ENCODE results near the gene SSC5D. TPM values are rescaled to one million over a fixed set of nuclear protein-coding genes. Genes with fewer than 3 reads are reported as not detected.

SSC5D gene
- polyA plus RNA-seq, 1 of the 3 experiments (the other 2 are of a cell fraction) = 4.9 TPM

DNA sequence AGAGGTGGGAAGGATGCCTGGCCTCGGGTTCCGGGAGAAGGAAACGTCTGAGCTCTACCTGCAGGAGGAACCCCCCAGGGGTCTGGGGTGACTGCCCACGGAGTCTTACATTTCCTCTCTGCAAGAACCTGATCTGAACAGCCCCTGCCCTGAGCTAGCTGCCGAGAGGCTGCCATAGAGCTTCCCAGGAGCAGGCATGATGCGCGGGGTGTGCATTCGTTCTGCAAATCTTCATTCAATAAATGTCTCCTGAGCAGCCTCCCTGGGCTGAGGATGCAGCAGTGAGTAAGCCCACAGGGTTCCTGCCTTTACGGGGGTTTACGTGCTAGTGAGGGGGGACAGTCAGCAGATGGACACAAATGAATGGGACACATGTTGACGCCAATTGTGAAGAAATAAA lies 43.6 kb upstream of the SSC5D start:
- Histone ChIP-seq H3K9me3 (no peaks in the 10 kb centered on the region), H3K9me2 (no peaks in the 10 kb centered on the region), H3K4me1 (ENCODE audit: control insufficient read depth in 1 of 2, insufficient read depth in 2 of 2, low read depth in 1 of 2, low read length in 1 of 2) (peaks cover 0 to 9% of the 10 kb centered on the region in 2 experiments; a peak in 1 of 4 replicates), H3K27ac (ENCODE audit: low read depth in 2 of 2, low read length in 1 of 2) (no peak overlapping the region), H3K27me3 (ENCODE audit: insufficient read depth) (peaks cover 55% of the 10 kb centered on the region), H2AFZ (ENCODE audit: low read depth) (no peak overlapping the region), H4K20me1 (ENCODE audit: insufficient read depth) (peaks cover 5% of the 10 kb centered on the region; the same call in 1 of the 2 replicates), H3F3A (replicated peaks; ENCODE audit: insufficient read depth) (peaks cover 8% of the 10 kb centered on the region), H3K9ac (no peak overlapping the region), H3K4me3 (ENCODE audit: low read depth in 2 of 2, low read length in 1 of 2) (no peak overlapping the region), H3K79me2 (ENCODE audit: insufficient read depth) (no peaks in the 10 kb centered on the region), H3K4me2 (no peak overlapping the region), H3K36me3 (replicated peaks in 1 of 2; ENCODE audit: control insufficient read depth in 1 of 2, insufficient read depth in 2 of 2, low read length in 1 of 2) (no peaks in the 10 kb centered on the region)
- ChIA-PET CTCF (interaction anchor here (0.7 kb wide), 1 partner anchor 15 kb away, joined by 3 read pairs; no protein-coding TSS in a partner anchor), POLR2A (interaction anchor here (0.9 to 1.5 kb wide), 2 partner anchors 31 to 39 kb away, joined by 3 read pairs; partner anchors contain the start of gene ZNF628)
- no peak for TF ChIP-seq RAD21 (IDR thresholded peaks at IDR 0.05; ENCODE audit: low read length)
- TF ChIP-seq, protein P1, sequence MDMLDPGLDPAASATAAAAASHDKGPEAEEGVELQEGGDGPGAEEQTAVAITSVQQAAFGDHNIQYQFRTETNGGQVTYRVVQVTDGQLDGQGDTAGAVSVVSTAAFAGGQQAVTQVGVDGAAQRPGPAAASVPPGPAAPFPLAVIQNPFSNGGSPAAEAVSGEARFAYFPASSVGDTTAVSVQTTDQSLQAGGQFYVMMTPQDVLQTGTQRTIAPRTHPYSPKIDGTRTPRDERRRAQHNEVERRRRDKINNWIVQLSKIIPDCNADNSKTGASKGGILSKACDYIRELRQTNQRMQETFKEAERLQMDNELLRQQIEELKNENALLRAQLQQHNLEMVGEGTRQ (IDR thresholded peaks at IDR 0.05; ENCODE audit: borderline replicate concordance, low read depth, low read length) = no peak
- TF ChIP-seq MEF2A (IDR thresholded peaks at IDR 0.05; ENCODE audit: borderline replicate concordance, low read depth) = no peak
- no peak for TF ChIP-seq GABPA (IDR thresholded peaks at IDR 0.05; ENCODE audit: low read depth)
- TF ChIP-seq, protein P2, sequence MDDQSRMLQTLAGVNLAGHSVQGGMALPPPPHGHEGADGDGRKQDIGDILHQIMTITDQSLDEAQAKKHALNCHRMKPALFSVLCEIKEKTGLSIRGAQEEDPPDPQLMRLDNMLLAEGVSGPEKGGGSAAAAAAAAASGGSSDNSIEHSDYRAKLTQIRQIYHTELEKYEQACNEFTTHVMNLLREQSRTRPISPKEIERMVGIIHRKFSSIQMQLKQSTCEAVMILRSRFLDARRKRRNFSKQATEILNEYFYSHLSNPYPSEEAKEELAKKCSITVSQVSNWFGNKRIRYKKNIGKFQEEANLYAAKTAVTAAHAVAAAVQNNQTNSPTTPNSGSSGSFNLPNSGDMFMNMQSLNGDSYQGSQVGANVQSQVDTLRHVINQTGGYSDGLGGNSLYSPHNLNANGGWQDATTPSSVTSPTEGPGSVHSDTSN (IDR thresholded peaks at IDR 0.05) = no peak
- no peak for TF ChIP-seq GATA2 (CRISPR knock-in tag; IDR thresholded peaks at IDR 0.05)
- TF ChIP-seq JUND (IDR thresholded peaks at IDR 0.05) = no peak
- no peak for TF ChIP-seq YY1 (IDR thresholded peaks at IDR 0.05; ENCODE audit: low read depth)
- TF ChIP-seq, protein P3, sequence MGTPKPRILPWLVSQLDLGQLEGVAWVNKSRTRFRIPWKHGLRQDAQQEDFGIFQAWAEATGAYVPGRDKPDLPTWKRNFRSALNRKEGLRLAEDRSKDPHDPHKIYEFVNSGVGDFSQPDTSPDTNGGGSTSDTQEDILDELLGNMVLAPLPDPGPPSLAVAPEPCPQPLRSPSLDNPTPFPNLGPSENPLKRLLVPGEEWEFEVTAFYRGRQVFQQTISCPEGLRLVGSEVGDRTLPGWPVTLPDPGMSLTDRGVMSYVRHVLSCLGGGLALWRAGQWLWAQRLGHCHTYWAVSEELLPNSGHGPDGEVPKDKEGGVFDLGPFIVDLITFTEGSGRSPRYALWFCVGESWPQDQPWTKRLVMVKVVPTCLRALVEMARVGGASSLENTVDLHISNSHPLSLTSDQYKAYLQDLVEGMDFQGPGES (IDR thresholded peaks at IDR 0.05; ENCODE audit: low read depth, low read length) = no peak
- TF ChIP-seq EZH2phosphoT487 (IDR thresholded peaks at IDR 0.05; ENCODE audit: borderline replicate concordance, low read depth) = no peak
- no peak for TF ChIP-seq TCF12 (IDR thresholded peaks at IDR 0.05)
- no peak for TF ChIP-seq NFIC (IDR thresholded peaks at IDR 0.05; ENCODE audit: borderline replicate concordance)
- TF ChIP-seq TAF1 (IDR thresholded peaks at IDR 0.05; ENCODE audit: borderline replicate concordance, low read depth, low read length) = no peak
- no peak for TF ChIP-seq SMC3 (IDR thresholded peaks at IDR 0.05; ENCODE audit: low read depth, low read length)
- DNase-seq = no peak
- WGBS (ENCODE audit: low lambda C conversion rate) = 32% methylated on average over 9 of the region's 11 CpGs

DNA sequence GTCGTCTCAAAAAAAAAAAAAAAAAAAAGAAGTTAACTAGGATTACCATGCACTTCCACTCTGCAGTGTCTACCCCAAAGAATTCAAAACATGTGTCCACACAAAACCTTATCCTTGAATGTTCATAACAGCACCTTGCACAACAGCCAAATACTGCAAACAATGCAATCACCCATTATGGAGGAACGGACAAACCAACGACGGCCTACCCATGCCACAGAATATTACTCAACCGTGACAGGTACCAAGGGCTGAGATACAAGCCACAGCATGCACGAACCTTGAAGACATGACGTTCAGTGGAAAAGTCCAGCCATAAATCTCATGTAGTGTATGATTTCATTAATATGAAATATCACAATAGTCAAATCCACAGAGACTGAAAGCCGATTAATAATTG lies 42.2 kb upstream of the SSC5D start:
- Histone ChIP-seq H3K79me2 (ENCODE audit: insufficient read depth) (no peaks in the 10 kb centered on the region), H3K4me3 (ENCODE audit: low read depth in 2 of 2, low read length in 1 of 2) (no peak overlapping the region), H3K27ac (ENCODE audit: low read depth in 2 of 2, low read length in 1 of 2) (no peak overlapping the region), H3K36me3 (replicated peaks in 1 of 2; ENCODE audit: control insufficient read depth in 1 of 2, insufficient read depth in 2 of 2, low read length in 1 of 2) (no peaks in the 10 kb centered on the region), H2AFZ (ENCODE audit: low read depth) (no peak overlapping the region), H3K9me3 (no peaks in the 10 kb centered on the region), H3K4me2 (no peak overlapping the region), H3F3A (replicated peaks; ENCODE audit: insufficient read depth) (peaks cover 8% of the 10 kb centered on the region), H4K20me1 (ENCODE audit: insufficient read depth) (peaks cover 5% of the 10 kb centered on the region; the same call in 1 of the 2 replicates), H3K27me3 (ENCODE audit: insufficient read depth) (peaks cover 49% of the 10 kb centered on the region), H3K9me2 (no peaks in the 10 kb centered on the region), H3K4me1 (ENCODE audit: control insufficient read depth in 1 of 2, insufficient read depth in 2 of 2, low read depth in 1 of 2, low read length in 1 of 2) (peaks cover 0 to 5% of the 10 kb centered on the region in 2 experiments; a peak in 1 of 4 replicates), H3K9ac (no peak overlapping the region)
- 35% methylated on average over 8 of the region's 8 CpGs for WGBS (ENCODE audit: low lambda C conversion rate)
- CTCF ChIA-PET = interaction anchor here (1.7 kb wide), 1 partner anchor 305 kb away, joined by 5 read pairs; no protein-coding TSS in a partner anchor
- POLR2A ChIA-PET = no interaction called here
- no peak for TF ChIP-seq POLR2AphosphoS5 (IDR thresholded peaks at IDR 0.05; ENCODE audit: low read depth, low read length)
- TF ChIP-seq, protein P4, sequence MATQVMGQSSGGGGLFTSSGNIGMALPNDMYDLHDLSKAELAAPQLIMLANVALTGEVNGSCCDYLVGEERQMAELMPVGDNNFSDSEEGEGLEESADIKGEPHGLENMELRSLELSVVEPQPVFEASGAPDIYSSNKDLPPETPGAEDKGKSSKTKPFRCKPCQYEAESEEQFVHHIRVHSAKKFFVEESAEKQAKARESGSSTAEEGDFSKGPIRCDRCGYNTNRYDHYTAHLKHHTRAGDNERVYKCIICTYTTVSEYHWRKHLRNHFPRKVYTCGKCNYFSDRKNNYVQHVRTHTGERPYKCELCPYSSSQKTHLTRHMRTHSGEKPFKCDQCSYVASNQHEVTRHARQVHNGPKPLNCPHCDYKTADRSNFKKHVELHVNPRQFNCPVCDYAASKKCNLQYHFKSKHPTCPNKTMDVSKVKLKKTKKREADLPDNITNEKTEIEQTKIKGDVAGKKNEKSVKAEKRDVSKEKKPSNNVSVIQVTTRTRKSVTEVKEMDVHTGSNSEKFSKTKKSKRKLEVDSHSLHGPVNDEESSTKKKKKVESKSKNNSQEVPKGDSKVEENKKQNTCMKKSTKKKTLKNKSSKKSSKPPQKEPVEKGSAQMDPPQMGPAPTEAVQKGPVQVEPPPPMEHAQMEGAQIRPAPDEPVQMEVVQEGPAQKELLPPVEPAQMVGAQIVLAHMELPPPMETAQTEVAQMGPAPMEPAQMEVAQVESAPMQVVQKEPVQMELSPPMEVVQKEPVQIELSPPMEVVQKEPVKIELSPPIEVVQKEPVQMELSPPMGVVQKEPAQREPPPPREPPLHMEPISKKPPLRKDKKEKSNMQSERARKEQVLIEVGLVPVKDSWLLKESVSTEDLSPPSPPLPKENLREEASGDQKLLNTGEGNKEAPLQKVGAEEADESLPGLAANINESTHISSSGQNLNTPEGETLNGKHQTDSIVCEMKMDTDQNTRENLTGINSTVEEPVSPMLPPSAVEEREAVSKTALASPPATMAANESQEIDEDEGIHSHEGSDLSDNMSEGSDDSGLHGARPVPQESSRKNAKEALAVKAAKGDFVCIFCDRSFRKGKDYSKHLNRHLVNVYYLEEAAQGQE (IDR thresholded peaks at IDR 0.05; ENCODE audit: low read depth, low read length) = no peak
- TF ChIP-seq, protein P2 (IDR thresholded peaks at IDR 0.05) = no peak
- TF ChIP-seq, protein P5, sequence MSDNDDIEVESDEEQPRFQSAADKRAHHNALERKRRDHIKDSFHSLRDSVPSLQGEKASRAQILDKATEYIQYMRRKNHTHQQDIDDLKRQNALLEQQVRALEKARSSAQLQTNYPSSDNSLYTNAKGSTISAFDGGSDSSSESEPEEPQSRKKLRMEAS (IDR thresholded peaks at IDR 0.05; ENCODE audit: low read depth) = no peak
- TF ChIP-seq NRF1 (IDR thresholded peaks at IDR 0.05; ENCODE audit: low read depth, low read length) = no peak
- no peak for TF ChIP-seq TEAD4 (IDR thresholded peaks at IDR 0.05; ENCODE audit: borderline replicate concordance, insufficient read depth)
- TF ChIP-seq YY1 (IDR thresholded peaks at IDR 0.05; ENCODE audit: low read depth) = no peak
- no peak for TF ChIP-seq NFIC (IDR thresholded peaks at IDR 0.05; ENCODE audit: borderline replicate concordance)
- no peak for DNase-seq
